ENCODE data around the gene CLMN. TPM values are rescaled to one million over a fixed set of nuclear protein-coding genes. Genes with fewer than 3 reads are reported as not detected.

CLMN gene
- total and polyA plus RNA-seq, 2 of the 13 experiments (the other 11 are each of a cell fraction or from before 2014, with no cell fraction given): 15.1 to 16.7 TPM

DNA sequence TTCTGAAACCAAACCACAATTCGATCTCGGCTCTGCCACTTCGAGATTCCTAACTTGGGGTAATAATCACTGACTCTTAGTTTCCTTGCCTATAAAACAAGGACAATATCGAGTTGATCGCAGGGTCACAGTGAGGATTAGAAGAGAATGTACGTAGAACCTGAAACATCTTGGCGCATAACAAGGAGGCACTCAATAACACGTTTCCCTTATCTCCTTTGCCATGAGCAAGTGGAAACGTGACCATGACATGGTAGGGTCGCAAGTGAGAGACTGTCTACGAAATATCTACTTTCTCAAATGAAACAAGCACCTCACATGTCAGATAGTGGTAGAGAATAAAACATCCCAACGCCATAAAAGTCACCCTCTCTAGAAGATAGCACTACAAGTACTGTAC lies 164.7 kb downstream of the CLMN start:
- Histone ChIP-seq H3K9me3 (ENCODE audit: low read length) (no peaks in the 10 kb centered on the region), H3K4me3 (replicated peaks in 1 of 3; ENCODE audit: insufficient read depth in 1 of 3, low read depth in 2 of 3, low read length in 3 of 3) (peak overlapping the region in 2 of 3 experiments; percentile 81 to 85; a peak in 3 of 6 replicates), H3K36me3 (replicated peaks in 1 of 2; ENCODE audit: control insufficient read depth in 1 of 2, insufficient read depth in 2 of 2, low read length in 2 of 2) (no peaks in the 10 kb centered on the region), H3K79me2 (ENCODE audit: insufficient read depth, low read length) (peaks cover 74% of the 10 kb centered on the region), H3K27ac (ENCODE audit: extremely low read length, insufficient read depth, low read length) (no peak overlapping the region), H2AFZ (ENCODE audit: low read length) (no peak overlapping the region), H3K4me1 (ENCODE audit: insufficient read depth, low read length) (peaks cover 51% of the 10 kb centered on the region), H3K4me2 (ENCODE audit: low read depth, low read length) (peak overlapping the region; percentile 80), H3K27me3 (ENCODE audit: control insufficient read depth in 1 of 2, insufficient read depth in 2 of 2, low read length in 2 of 2) (no peaks in the 10 kb centered on the region; a peak in 1 of 5 replicates), H3K9ac (ENCODE audit: insufficient read depth, low read depth, low read length) (peak overlapping the region; percentile 90; the same call in 1 of the 2 replicates), H4K20me1 (ENCODE audit: insufficient read depth, low read length) (no peaks in the 10 kb centered on the region; the same call in 1 of the 2 replicates)
- in situ Hi-C loops (cut with HindIII; ENCODE audit: extremely low pct_ligation_motif_present, low pct_unique_long_range_greater_than_20kb) (no loop called here), intact Hi-C loops (cut with micrococcal nuclease; ENCODE audit: unreplicated experiment) (loop anchor here (10.0 kb wide), 1 partner anchor 180 kb away; no protein-coding TSS in a partner anchor)
- no peak for DNase-seq (ENCODE audit: low spot score)
- CTCF ChIA-PET (ENCODE audit: low intra/inter-chr PET ratio, low total read pairs): no interaction called here
- POLR2A ChIA-PET: no interaction called here
- ATAC-seq: no peak
- 89% methylated on average over 12 of the region's 12 CpGs for WGBS (ENCODE audit: low lambda C conversion rate)
- no TSS peak for BruUV-seq (replicated peaks)
- no peak for FAIRE-seq
- no peak for TF ChIP-seq ZNF598 (CRISPR knock-in tag; IDR thresholded peaks at IDR 0.05; ENCODE audit: borderline replicate concordance)
- 0 out of 2 replicates have a peak, but pooled peaks have one; percentile 40 for TF ChIP-seq NAIF1 (CRISPR knock-in tag; IDR thresholded peaks at IDR 0.05; ENCODE audit: borderline replicate concordance)
- no peak for TF ChIP-seq ZMYM2 (CRISPR knock-in tag; IDR thresholded peaks at IDR 0.05)

DNA sequence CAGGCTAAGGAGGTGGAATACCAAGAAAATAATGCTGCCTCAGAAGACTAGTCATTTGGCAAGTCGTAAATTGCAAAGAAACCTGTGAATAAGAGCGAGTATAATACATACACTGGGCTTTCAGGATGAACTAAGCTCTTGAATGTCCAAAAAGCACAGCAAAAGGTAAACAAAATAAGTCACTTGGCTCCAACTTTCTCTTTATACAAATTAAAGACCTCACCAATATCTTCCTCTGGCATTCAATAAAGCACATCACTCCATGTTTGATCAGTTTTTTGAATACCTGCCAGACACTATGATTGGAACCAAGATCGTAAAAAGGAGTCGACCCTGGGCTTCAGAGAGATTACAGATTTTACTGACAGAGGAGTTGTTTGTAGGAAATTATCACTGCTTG lies 165.8 kb downstream of the CLMN start:
- Histone ChIP-seq H4K20me1 (ENCODE audit: insufficient read depth, low read length) (no peaks in the 10 kb centered on the region; the same call in none of the 2 replicates), H3K36me3 (replicated peaks in 1 of 2; ENCODE audit: control insufficient read depth in 1 of 2, insufficient read depth in 2 of 2, low read length in 2 of 2) (no peaks in the 10 kb centered on the region), H2AFZ (ENCODE audit: low read length) (no peak overlapping the region), H3K4me2 (ENCODE audit: low read depth, low read length) (0 out of 2 replicates have a peak overlapping the region, but pooled peaks have one; percentile 17), H3K4me3 (replicated peaks in 1 of 3; ENCODE audit: insufficient read depth in 1 of 3, low read depth in 2 of 3, low read length in 3 of 3) (no peak overlapping the region), H3K79me2 (ENCODE audit: insufficient read depth, low read length) (peaks cover 85% of the 10 kb centered on the region), H3K27ac (ENCODE audit: extremely low read length, insufficient read depth, low read length) (no peak overlapping the region), H3K4me1 (ENCODE audit: insufficient read depth, low read length) (peaks cover 63% of the 10 kb centered on the region), H3K9ac (ENCODE audit: insufficient read depth, low read depth, low read length) (no peak overlapping the region), H3K9me3 (ENCODE audit: low read length) (no peaks in the 10 kb centered on the region), H3K27me3 (ENCODE audit: control insufficient read depth in 1 of 2, insufficient read depth in 2 of 2, low read length in 2 of 2) (no peaks in the 10 kb centered on the region; a peak in 1 of 5 replicates)
- no peak for DNase-seq (ENCODE audit: low spot score)
- intact Hi-C loops (cut with micrococcal nuclease; ENCODE audit: unreplicated experiment): loop anchor here (10.0 kb wide), 1 partner anchor 181 kb away; no protein-coding TSS in a partner anchor
- in situ Hi-C loops (cut with HindIII; ENCODE audit: extremely low pct_ligation_motif_present, low pct_unique_long_range_greater_than_20kb): no loop called here
- BruUV-seq (replicated peaks): no TSS peak
- FAIRE-seq: no peak
- ChIA-PET CTCF (ENCODE audit: low intra/inter-chr PET ratio, low total read pairs) (no interaction called here), POLR2A (no interaction called here)
- 89% methylated on average over 4 of the region's 4 CpGs for WGBS (ENCODE audit: low lambda C conversion rate)
- no peak for ATAC-seq
- TF ChIP-seq ZNF614 (CRISPR knock-in tag; IDR thresholded peaks at IDR 0.05; ENCODE audit: borderline replicate concordance) (no peak), ATRX (CRISPR knock-in tag; IDR thresholded peaks at IDR 0.05; ENCODE audit: borderline replicate concordance) (no peak), ZNF510 (CRISPR knock-in tag; IDR thresholded peaks at IDR 0.05; ENCODE audit: low read depth) (no peak), CENPX (CRISPR knock-in tag; IDR thresholded peaks at IDR 0.05) (no peak), BCL6 (CRISPR knock-in tag; IDR thresholded peaks at IDR 0.05) (no peak), ZMAT3 (CRISPR knock-in tag; conservative IDR thresholded peaks at IDR 0.05) (no peak), KLF15 (CRISPR knock-in tag; IDR thresholded peaks at IDR 0.05; ENCODE audit: borderline replicate concordance) (no peak)
- TF ChIP-seq, protein P1, sequence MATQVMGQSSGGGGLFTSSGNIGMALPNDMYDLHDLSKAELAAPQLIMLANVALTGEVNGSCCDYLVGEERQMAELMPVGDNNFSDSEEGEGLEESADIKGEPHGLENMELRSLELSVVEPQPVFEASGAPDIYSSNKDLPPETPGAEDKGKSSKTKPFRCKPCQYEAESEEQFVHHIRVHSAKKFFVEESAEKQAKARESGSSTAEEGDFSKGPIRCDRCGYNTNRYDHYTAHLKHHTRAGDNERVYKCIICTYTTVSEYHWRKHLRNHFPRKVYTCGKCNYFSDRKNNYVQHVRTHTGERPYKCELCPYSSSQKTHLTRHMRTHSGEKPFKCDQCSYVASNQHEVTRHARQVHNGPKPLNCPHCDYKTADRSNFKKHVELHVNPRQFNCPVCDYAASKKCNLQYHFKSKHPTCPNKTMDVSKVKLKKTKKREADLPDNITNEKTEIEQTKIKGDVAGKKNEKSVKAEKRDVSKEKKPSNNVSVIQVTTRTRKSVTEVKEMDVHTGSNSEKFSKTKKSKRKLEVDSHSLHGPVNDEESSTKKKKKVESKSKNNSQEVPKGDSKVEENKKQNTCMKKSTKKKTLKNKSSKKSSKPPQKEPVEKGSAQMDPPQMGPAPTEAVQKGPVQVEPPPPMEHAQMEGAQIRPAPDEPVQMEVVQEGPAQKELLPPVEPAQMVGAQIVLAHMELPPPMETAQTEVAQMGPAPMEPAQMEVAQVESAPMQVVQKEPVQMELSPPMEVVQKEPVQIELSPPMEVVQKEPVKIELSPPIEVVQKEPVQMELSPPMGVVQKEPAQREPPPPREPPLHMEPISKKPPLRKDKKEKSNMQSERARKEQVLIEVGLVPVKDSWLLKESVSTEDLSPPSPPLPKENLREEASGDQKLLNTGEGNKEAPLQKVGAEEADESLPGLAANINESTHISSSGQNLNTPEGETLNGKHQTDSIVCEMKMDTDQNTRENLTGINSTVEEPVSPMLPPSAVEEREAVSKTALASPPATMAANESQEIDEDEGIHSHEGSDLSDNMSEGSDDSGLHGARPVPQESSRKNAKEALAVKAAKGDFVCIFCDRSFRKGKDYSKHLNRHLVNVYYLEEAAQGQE (IDR thresholded peaks at IDR 0.05; ENCODE audit: borderline replicate concordance in 1 of 2, low read depth in 1 of 2, low read length in 2 of 2): no peak
- TF ChIP-seq, protein P2, sequence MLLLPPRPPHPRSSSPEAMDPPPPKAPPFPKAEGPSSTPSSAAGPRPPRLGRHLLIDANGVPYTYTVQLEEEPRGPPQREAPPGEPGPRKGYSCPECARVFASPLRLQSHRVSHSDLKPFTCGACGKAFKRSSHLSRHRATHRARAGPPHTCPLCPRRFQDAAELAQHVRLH (CRISPR knock-in tag; IDR thresholded peaks at IDR 0.05; ENCODE audit: borderline replicate concordance, low read depth): no peak
- TF ChIP-seq, protein P3, sequence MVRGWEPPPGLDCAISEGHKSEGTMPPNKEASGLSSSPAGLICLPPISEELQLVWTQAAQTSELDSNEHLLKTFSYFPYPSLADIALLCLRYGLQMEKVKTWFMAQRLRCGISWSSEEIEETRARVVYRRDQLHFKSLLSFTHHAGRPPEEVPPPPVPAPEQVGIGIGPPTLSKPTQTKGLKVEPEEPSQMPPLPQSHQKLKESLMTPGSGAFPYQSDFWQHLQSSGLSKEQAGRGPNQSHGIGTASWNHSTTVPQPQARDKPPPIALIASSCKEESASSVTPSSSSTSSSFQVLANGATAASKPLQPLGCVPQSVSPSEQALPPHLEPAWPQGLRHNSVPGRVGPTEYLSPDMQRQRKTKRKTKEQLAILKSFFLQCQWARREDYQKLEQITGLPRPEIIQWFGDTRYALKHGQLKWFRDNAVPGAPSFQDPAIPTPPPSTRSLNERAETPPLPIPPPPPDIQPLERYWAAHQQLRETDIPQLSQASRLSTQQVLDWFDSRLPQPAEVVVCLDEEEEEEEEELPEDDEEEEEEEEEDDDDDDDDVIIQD (CRISPR knock-in tag; IDR thresholded peaks at IDR 0.05; ENCODE audit: low read depth): no peak

All from HepG2 (cell line).